Sigmoid colon (tissue), 7 donors: ENCODE data around the gene ZMIZ1. TPM values are rescaled to one million over a fixed set of nuclear protein-coding genes. Genes with fewer than 3 reads are reported as not detected.

Experiments
- DNase-seq: peaks from one replicate; pipeline ENCODE4 v3.0.0-alpha.2; 2019
- H3K27ac ChIP-seq, 4 donors: fragments of 200-600 bp; sonication (generic); one replicate each; pipeline ENCODE4 v1.5.1; 2016 to 2019; ENCODE audit warnings: mild to moderate bottlenecking in 1 of 4
- H3K27me3 ChIP-seq, 3 donors: fragments of 200-600 bp; sonication (generic); one replicate each; pipeline ENCODE4 v1.5.1; 2019; ENCODE audit warnings: mild to moderate bottlenecking in 1 of 3
- H3K36me3 ChIP-seq, 4 donors: fragments of 200-600 bp; sonication (generic); one replicate each; pipeline ENCODE4 v1.5.1; 2016 to 2019
- H3K4me1 ChIP-seq, 4 donors: fragments of 200-600 bp; sonication (generic); one replicate each; pipeline ENCODE4 v1.5.1; 2017 to 2019
- H3K4me3 ChIP-seq, 4 donors: fragments of 200-600 bp; sonication (generic); one replicate each; pipeline ENCODE4 v1.5.1; 2017 to 2019; ENCODE audit warnings: mild to moderate bottlenecking in 2 of 4, moderate library complexity in 1 of 4
- H3K9me3 ChIP-seq, 4 donors: fragments of 200-600 bp in 3 of 4; sonication (generic) in 3 of 4; one replicate each; pipeline versions ENCODE4 v1.5.1 to v1.6.1; 2013 to 2019
- CTCF ChIP-seq, 4 experiments: fragments of 450-650 bp in 3 of 4; fragments of 200-600 bp in 1 of 4; IDR thresholded peaks; one replicate each; pipeline ENCODE4 v1.5.1; 2016 to 2019; ENCODE audit warnings: antibody characterized with exemption in 4 of 4, mild to moderate bottlenecking in 3 of 4, moderate library complexity in 2 of 4
- EP300 ChIP-seq, 4 donors: sonication (generic); formaldehyde crosslinking; IDR thresholded peaks; one replicate each; pipeline ENCODE4 v1.6.1; 2017; ENCODE audit warnings: antibody characterized with exemption in 4 of 4
- POLR2A ChIP-seq, 2 donors: fragments of 450-650 bp; IDR thresholded peaks; one replicate each; pipeline ENCODE4 v1.6.1; 2016; ENCODE audit warnings: antibody characterized with exemption in 2 of 2, mild to moderate bottlenecking in 2 of 2, moderate library complexity in 2 of 2
- POLR2AphosphoS5 ChIP-seq, 4 donors: sonication (generic); formaldehyde crosslinking; IDR thresholded peaks; one replicate each; pipeline ENCODE4 v1.6.1; 2017; ENCODE audit warnings: antibody characterized with exemption in 4 of 4
- WGBS, 2 donors: extraction: QIAGEN DNeasy Blood & Tissue Kit; methylation state at CpG; one replicate each; pipeline ENCODE4 v1.1.7; 2013; 5-methylcytosine and 5-hydroxymethylcytosine counted together
- intact Hi-C: fragments of 100-400 bp; cut with DNase I; formaldehyde crosslinking; loops from one replicate; pipeline ENCODE4 v1.15.1; 2023
- polyA plus RNA-seq, 3 donors: library from polyadenylated mRNA; stranded (reverse); fragments of 200-250 nt; gene quantifications; one replicate each; pipeline ENCODE4 v1.2.3, GENCODE V29; 2013
- total RNA-seq, 4 donors: library from RNA; depleted of rRNA; stranded (reverse); fragments of >200 nt; gene quantifications; one replicate each; pipeline ENCODE4 v1.1.0, GENCODE V29; 2016
- donor health status: healthy with polysubstance abuse.
- donor health status: Bipolar disorder and iron deficiency.
- donor health status: healthy.

Gene ZMIZ1
- total and polyA plus RNA-seq, 7 donors: 17.4 to 49.3 (median 31.5) TPM

DNA sequence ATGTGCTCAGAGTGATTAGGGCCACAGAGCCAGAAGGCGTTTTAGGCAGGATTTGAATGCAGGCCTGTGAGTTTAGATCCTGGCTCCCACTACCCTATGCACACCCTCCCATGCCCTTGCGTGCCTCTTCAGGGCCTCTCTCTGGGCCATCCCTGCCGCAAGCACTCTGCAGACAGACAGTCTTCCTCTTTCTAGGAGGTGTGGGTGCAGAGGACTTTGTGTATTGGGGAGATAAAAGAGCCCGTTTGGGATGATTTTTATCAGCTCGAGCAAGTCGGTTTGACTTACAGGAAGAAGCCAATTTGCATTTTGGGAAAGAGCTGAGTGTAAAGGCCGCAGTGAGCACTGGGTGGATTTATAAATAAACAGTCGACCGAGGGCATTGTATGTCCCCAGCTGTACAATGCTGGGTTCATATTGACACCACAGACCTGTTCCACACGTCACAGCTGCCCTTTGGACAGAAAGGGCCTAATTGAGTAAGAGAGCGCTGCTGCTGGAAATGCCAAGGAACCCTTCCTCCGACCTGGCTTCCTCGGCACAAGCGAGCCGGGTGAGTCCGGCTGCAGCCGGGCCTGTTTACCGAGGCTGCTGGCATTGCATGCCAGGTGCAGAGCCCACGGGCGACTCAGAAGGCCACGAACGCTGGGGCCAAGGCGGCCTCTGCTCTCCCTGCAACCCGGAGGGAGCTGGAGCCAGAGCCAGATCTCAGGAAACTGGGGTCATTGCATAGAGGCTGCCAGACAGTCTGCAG, 25.1 kb downstream of the ZMIZ1 start:
- intact Hi-C loops: no loop called here
- H3K27me3 ChIP-seq: no peaks in the 10 kb centered on the region

DNA sequence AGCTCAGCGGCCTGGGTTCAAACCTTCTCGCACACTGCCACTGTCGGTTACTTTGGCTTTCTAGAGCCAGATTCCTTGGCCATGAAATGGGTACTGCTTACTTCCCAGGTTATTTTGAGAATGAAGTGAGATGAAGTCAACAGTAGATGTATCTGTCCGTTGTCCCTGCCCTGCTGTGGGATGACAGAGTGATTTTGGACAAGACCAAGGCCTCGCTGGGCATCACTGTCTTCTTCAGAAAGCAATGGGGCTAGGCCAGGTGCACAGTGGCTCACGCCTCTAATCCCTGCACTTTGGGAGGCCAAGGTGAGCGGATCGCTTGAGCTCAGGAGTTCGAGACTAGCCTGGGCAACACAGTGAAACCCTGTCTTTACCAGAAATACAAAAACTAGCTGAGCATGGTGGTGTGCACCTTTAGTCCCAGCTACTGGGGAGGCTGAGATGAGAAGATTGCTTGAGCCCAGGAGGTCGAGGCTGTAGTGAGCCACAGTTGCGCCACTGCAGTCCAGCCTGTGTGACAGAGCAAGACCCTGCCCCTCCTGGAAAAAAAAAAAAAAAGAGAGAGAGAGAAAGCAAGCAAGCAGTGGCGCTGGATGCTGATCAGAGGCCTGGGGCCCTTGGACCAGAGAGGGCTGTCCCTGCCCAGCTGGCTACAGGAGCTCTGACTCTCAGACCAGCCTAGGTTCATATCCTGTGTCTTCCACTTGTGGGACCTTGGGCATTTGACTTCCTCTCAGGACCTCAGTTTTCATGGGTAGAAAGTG, 25.8 kb downstream of the ZMIZ1 start:
- no peak for TF ChIP-seq CTCF (IDR thresholded peaks at IDR 0.05)
- TF ChIP-seq POLR2A (IDR thresholded peaks at IDR 0.05): no peak
- no peak for TF ChIP-seq POLR2AphosphoS5 (IDR thresholded peaks at IDR 0.05)
- TF ChIP-seq EP300 (IDR thresholded peaks at IDR 0.05): no peak
- DNase-seq: no peak
- Histone ChIP-seq H3K4me1 (peaks cover 0 to 98% (median 90%) of the 10 kb centered on the region in 4 donors), H3K27ac (peak overlapping the region; percentile 77 to 86 (median 81)), H3K27me3 (no peaks in the 10 kb centered on the region), H3K9me3 (no peaks in the 10 kb centered on the region), H3K4me3 (peak overlapping the region in 1 of 4 donors; percentile 8), H3K36me3 (no peaks in the 10 kb centered on the region)
- WGBS, 2 donors: 59 to 78% methylated on average over 12 of the region's 12 CpGs
- intact Hi-C loops: no loop called here

More for the DNA sequence above, 25.1 kb downstream of the ZMIZ1 start:
- peaks cover 0 to 98% (median 90%) of the 10 kb centered on the region in 4 donors for H3K4me1 ChIP-seq
- TF ChIP-seq POLR2A (IDR thresholded peaks at IDR 0.05) (no peak), POLR2AphosphoS5 (IDR thresholded peaks at IDR 0.05) (peak in 3 of 4 donors; percentile 40 to 74 (median 56)), EP300 (IDR thresholded peaks at IDR 0.05) (peak in 2 of 4 donors; percentile 55 to 58)
- peak overlapping the region in 1 of 4 donors; percentile 8 for H3K4me3 ChIP-seq
- no peaks in the 10 kb centered on the region for H3K9me3 ChIP-seq
- H3K36me3 ChIP-seq: no peaks in the 10 kb centered on the region
- peak; percentile 86 for DNase-seq
- WGBS, 2 donors: 5 to 23% methylated on average over 24 of the region's 24 CpGs
- H3K27ac ChIP-seq: peak overlapping the region; percentile 77 to 86 (median 81)

DNA sequence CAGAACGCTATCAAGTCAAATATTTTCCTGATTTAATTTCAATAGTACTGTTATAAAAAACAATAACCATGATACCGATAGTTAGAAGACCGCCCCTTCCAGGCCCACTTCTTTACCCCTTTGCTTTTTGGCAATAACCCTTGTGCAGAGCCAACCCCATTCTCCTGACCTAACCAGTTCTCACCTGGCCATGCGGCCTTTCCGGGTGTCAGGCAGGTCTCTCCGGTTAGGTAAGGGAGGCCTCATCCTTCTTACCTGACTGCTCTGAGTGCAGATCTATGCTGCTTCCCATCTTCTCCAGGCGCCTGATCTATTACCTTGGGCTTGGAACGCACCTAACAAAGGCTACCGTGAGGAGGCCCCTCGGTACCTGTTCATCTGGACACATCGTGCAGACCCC, 26.6 kb downstream of the ZMIZ1 start:
- intact Hi-C loops: no loop called here
- no peaks in the 10 kb centered on the region for H3K9me3 ChIP-seq
- peak overlapping the region in 3 of 4 donors; percentile 80 to 86 (median 82) for H3K27ac ChIP-seq
- H3K36me3 ChIP-seq: no peaks in the 10 kb centered on the region
- 51 to 81% methylated on average over 11 of the region's 11 CpGs for WGBS, 2 donors
- H3K4me3 ChIP-seq: no peak overlapping the region
- H3K4me1 ChIP-seq: peaks cover 0 to 98% (median 90%) of the 10 kb centered on the region in 4 donors
- DNase-seq: no peak
- H3K27me3 ChIP-seq: no peaks in the 10 kb centered on the region
- TF ChIP-seq CTCF (IDR thresholded peaks at IDR 0.05) (no peak), POLR2AphosphoS5 (IDR thresholded peaks at IDR 0.05) (no peak), POLR2A (IDR thresholded peaks at IDR 0.05) (no peak), EP300 (IDR thresholded peaks at IDR 0.05) (no peak)

DNA sequence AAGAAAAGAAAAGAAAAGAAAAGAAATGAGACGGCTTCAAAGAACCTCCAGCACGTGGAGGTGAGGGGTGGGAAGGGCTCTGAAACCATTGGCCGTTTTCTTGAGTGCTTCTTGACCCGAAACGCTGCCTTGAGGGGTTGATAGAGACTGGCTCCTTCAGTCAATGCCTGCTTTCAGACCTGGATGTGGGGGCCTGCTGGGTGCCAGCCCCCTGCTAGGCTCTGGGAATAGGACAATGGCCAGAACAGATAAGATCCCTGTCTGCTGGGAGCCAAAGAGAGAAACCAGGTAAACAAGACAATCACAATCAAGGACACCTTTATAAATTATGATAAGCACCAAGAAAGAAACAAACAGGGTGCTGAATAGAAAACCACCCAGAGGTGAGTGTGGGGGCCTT, 27.7 kb downstream of the ZMIZ1 start:
- Histone ChIP-seq H3K4me1 (peaks cover 0 to 98% (median 90%) of the 10 kb centered on the region in 4 donors), H3K27ac (peak overlapping the region in 3 of 4 donors; percentile 4 to 35 (median 24))
- intact Hi-C loops: no loop called here

More for the DNA sequence above, 27.7 kb downstream of the ZMIZ1 start:
- no peak for DNase-seq
- Histone ChIP-seq H3K4me3 (no peak overlapping the region), H3K36me3 (no peaks in the 10 kb centered on the region), H3K9me3 (no peaks in the 10 kb centered on the region), H3K27me3 (no peaks in the 10 kb centered on the region)
- 91% methylated on average over 5 of the region's 5 CpGs for WGBS, 2 donors
- TF ChIP-seq CTCF (IDR thresholded peaks at IDR 0.05): no peak
- TF ChIP-seq EP300 (IDR thresholded peaks at IDR 0.05): no peak
- no peak for TF ChIP-seq POLR2AphosphoS5 (IDR thresholded peaks at IDR 0.05)
- no peak for TF ChIP-seq POLR2A (IDR thresholded peaks at IDR 0.05)
